A673 (cell line): ENCODE measurements around the gene RBM39.

Source experiments
- CTCF ChIP-seq: fragments of 300-800, 200-600 bp; sonication (generic); conservative IDR thresholded peaks from 2 replicates; pipeline ENCODE4 v1.5.1; 2017; ENCODE audit warnings: low read depth, mild to moderate bottlenecking, antibody characterized with exemption, low read length, moderate library complexity, mixed read lengths
- EZH2 ChIP-seq: fragments of 200-600 bp; sonication (generic); IDR thresholded peaks from 2 replicates; pipeline ENCODE4 v1.6.1; 2017; ENCODE audit warnings: borderline replicate concordance, low read depth, mild to moderate bottlenecking, mixed read lengths, antibody characterized with exemption, low read length; ENCODE audit not compliant: poor library complexity, severe bottlenecking

- TF ChIP-seq CTCF (no peak), EZH2 (no peak)
These were observed 44.3 kb downstream of the RBM39 start for GRCh38 chr20:35697696-35698297.
